ENCODE results near the gene TMEFF1.

The TMEFF1 gene

GRCh38 chr9:100473276-100474081, 530 bp downstream of the TMEFF1 start:
- peak overlapping the region; percentile 73 for H3K4me3 ChIP-seq (ENCODE audit: control insufficient read depth, low read depth, low read length)
- no peak for DNase-seq (ENCODE audit: low read depth)
- TF ChIP-seq CTCF (IDR thresholded peaks at IDR 0.05; ENCODE audit: control insufficient read depth, insufficient read depth, low read depth, low read length, missing control alignments) = no peak

- H3K4me3 ChIP-seq (ENCODE audit: control insufficient read depth, low read depth, low read length) = peak overlapping the region; percentile 73
- no peak for DNase-seq (ENCODE audit: low read depth)
- TF ChIP-seq CTCF (IDR thresholded peaks at IDR 0.05; ENCODE audit: control insufficient read depth, insufficient read depth, low read depth, low read length, missing control alignments) = no peak
Measured at GRCh38 chr9:100474082-100474923, 1.4 kb downstream of the TMEFF1 start.

- no peak for DNase-seq (ENCODE audit: low read depth)
- no peak overlapping the region for H3K4me3 ChIP-seq (ENCODE audit: control insufficient read depth, low read depth, low read length)
Measured at GRCh38 chr9:100474924-100475276, 2.0 kb downstream of the TMEFF1 start.

GRCh38 chr9:100477241-100477640, 4.3 kb downstream of the TMEFF1 start:
- no peak for DNase-seq (ENCODE audit: low read depth)
- TF ChIP-seq CTCF (IDR thresholded peaks at IDR 0.05; ENCODE audit: control insufficient read depth, insufficient read depth, low read depth, low read length, missing control alignments) = no peak
- no peak overlapping the region for H3K4me3 ChIP-seq (ENCODE audit: control insufficient read depth, low read depth, low read length)

More at GRCh38 chr9:100474924-100475276, 2.0 kb downstream of the TMEFF1 start:
- no peak for TF ChIP-seq CTCF (IDR thresholded peaks at IDR 0.05; ENCODE audit: control insufficient read depth, insufficient read depth, low read depth, low read length, missing control alignments)

GRCh38 chr9:100478192-100478591, 5.2 kb downstream of the TMEFF1 start:
- no peak for DNase-seq (ENCODE audit: low read depth)
- no peak overlapping the region for H3K4me3 ChIP-seq (ENCODE audit: control insufficient read depth, low read depth, low read length)
- TF ChIP-seq CTCF (IDR thresholded peaks at IDR 0.05; ENCODE audit: control insufficient read depth, insufficient read depth, low read depth, low read length, missing control alignments) = no peak

GRCh38 chr9:100479820-100480219, 6.9 kb downstream of the TMEFF1 start:
- H3K4me3 ChIP-seq (ENCODE audit: control insufficient read depth, low read depth, low read length) = no peak overlapping the region
- no peak for TF ChIP-seq CTCF (IDR thresholded peaks at IDR 0.05; ENCODE audit: control insufficient read depth, insufficient read depth, low read depth, low read length, missing control alignments)
- DNase-seq (ENCODE audit: low read depth) = no peak
